Activated CD4-positive, CD25-positive, alpha-beta regulatory T cell treated with anti-CD3 and anti-CD28 coated beads, Interleukin-2, amount 50 U/mL, for 72 hours (primary cell): ENCODE measurements around the gene ZNF558.
"Not testable (repeated sequence)": the region's sequence is repeated elsewhere in the genome, so short reads cannot be mapped to it uniquely, and the experiment has no call there.

ENCODE experiments used
- DNase-seq: peaks from one replicate; pipeline ENCODE4 v3.0.0; 2021

ZNF558 gene

DNA sequence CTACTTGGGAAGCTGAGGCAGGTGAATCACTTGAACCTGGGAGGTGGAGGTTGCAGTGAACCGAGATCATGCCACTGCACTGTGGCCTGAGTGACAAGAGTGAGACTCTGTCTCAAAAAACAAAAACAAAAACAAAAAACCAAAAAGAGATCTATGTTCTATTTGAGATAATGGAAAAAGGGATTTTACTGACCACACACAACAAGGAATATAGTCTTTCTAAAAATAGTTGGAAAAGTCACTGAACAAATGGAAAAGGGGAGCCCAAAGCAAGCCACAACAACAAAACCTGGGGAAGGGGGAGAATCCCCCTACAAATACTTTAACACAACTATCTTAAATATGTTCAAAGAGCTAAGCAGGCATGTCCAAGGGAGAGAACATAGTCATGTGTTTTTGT lies 37.3 kb downstream of the ZNF558 start:
- no peak for DNase-seq

DNA sequence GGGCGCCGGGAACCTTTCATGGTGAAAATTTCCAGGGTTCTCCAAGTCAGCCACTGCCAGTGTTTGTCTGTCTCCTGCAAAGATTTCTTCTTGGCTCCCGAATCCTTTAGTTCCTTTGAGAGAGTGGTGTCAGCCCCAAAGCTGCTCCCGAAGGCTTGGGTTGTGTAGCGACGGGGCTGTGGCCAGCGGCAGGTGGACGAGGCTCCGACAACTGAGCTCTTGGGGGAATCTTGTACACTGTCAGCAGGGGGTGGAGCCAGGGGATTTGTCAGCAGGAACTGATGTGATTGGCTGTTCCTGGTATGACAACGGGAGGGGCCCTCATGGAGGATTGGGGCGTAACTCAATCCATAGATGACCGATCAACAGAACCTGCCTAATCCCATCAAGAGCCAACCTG lies 58.5 kb downstream of the ZNF558 start:
- not testable (repeated sequence) for DNase-seq

- not testable (repeated sequence) for DNase-seq
Observed at GRCh38 chr19:8769265-8769664, 62.8 kb downstream of the ZNF558 start.

- DNase-seq: peak; percentile 29
Observed at GRCh38 chr19:8767257-8767656, 64.8 kb downstream of the ZNF558 start.
